Measurements from ENCODE around the gene IL4I1. TPM values are rescaled to one million over a fixed set of nuclear protein-coding genes. Genes with fewer than 3 reads are reported as not detected.

IL4I1 gene
- total RNA-seq, 1 experiment from 2014 or later = not detected

- H4K20me1 ChIP-seq (ENCODE audit: insufficient read depth, low read depth, low read length) = 0 out of 2 replicates have a peak, but pooled peaks cover 1% of the 10 kb centered on the region
- H3K4me3 ChIP-seq (ENCODE audit: low read length) = no peak overlapping the region
- no peaks in the 10 kb centered on the region for H3K9me2 ChIP-seq (replicated peaks; ENCODE audit: insufficient read depth, low read length)
- no peaks in the 10 kb centered on the region for H3K27me3 ChIP-seq (ENCODE audit: low read length)
- H2AFZ ChIP-seq (ENCODE audit: low read length) = no peak overlapping the region
- H3K27ac ChIP-seq (ENCODE audit: low read length) = no peak overlapping the region
- H3K9me3 ChIP-seq (ENCODE audit: low read length) = no peaks in the 10 kb centered on the region
- H3K36me3 ChIP-seq (ENCODE audit: insufficient read depth, low read length) = peaks cover 36% of the 10 kb centered on the region
- H3K4me1 ChIP-seq (ENCODE audit: low read length) = peaks cover 14% of the 10 kb centered on the region
- no peak overlapping the region for H3K9ac ChIP-seq (ENCODE audit: low read length)
- no peak for DNase-seq
- peaks cover 10% of the 10 kb centered on the region; the same call in 1 of the 2 replicates for H3K79me2 ChIP-seq (ENCODE audit: low read length)
- H3K4me2 ChIP-seq (ENCODE audit: low read depth, low read length, poor library complexity, severe bottlenecking) = no peak overlapping the region
Observed at GRCh38 chr19:49881186-49881585, 15.5 kb downstream of the IL4I1 start.

GRCh38 chr19:49880162-49880869 is 16.4 kb downstream of the IL4I1 start:
- no peak overlapping the region for H2AFZ ChIP-seq (ENCODE audit: low read length)
- no peak overlapping the region for H3K9ac ChIP-seq (ENCODE audit: low read length)
- H3K9me3 ChIP-seq (ENCODE audit: low read length) = no peaks in the 10 kb centered on the region
- H3K4me3 ChIP-seq (ENCODE audit: low read length) = no peak overlapping the region
- H3K4me2 ChIP-seq (ENCODE audit: low read depth, low read length, poor library complexity, severe bottlenecking) = no peak overlapping the region
- H3K27me3 ChIP-seq (ENCODE audit: low read length) = no peaks in the 10 kb centered on the region
- no peak for DNase-seq
- H3K79me2 ChIP-seq (ENCODE audit: low read length) = peaks cover 18% of the 10 kb centered on the region
- no peak overlapping the region for H3K27ac ChIP-seq (ENCODE audit: low read length)
- H3K36me3 ChIP-seq (ENCODE audit: insufficient read depth, low read length) = peaks cover 36% of the 10 kb centered on the region
- no peaks in the 10 kb centered on the region for H4K20me1 ChIP-seq (ENCODE audit: insufficient read depth, low read depth, low read length)
- H3K4me1 ChIP-seq (ENCODE audit: low read length) = peaks cover 18% of the 10 kb centered on the region
- no peaks in the 10 kb centered on the region for H3K9me2 ChIP-seq (replicated peaks; ENCODE audit: insufficient read depth, low read length)

GRCh38 chr19:49879243-49879963 is 17.3 kb downstream of the IL4I1 start:
- H3K4me3 ChIP-seq (ENCODE audit: low read length) = peak overlapping the region; percentile 84
- H3K36me3 ChIP-seq (ENCODE audit: insufficient read depth, low read length) = peaks cover 30% of the 10 kb centered on the region
- peaks cover 25% of the 10 kb centered on the region for H3K4me1 ChIP-seq (ENCODE audit: low read length)
- H3K4me2 ChIP-seq (ENCODE audit: low read depth, low read length, poor library complexity, severe bottlenecking) = peak overlapping the region; percentile 75
- no peak overlapping the region for H3K27ac ChIP-seq (ENCODE audit: low read length)
- H3K27me3 ChIP-seq (ENCODE audit: low read length) = no peaks in the 10 kb centered on the region
- DNase-seq = peak; percentile 83
- no peaks in the 10 kb centered on the region for H4K20me1 ChIP-seq (ENCODE audit: insufficient read depth, low read depth, low read length)
- H2AFZ ChIP-seq (ENCODE audit: low read length) = no peak overlapping the region
- H3K9me3 ChIP-seq (ENCODE audit: low read length) = no peaks in the 10 kb centered on the region
- peaks cover 27% of the 10 kb centered on the region for H3K79me2 ChIP-seq (ENCODE audit: low read length)
- no peaks in the 10 kb centered on the region for H3K9me2 ChIP-seq (replicated peaks; ENCODE audit: insufficient read depth, low read length)
- peak overlapping the region; percentile 5; the same call in 1 of the 2 replicates for H3K9ac ChIP-seq (ENCODE audit: low read length)

- Histone ChIP-seq H3K27ac (ENCODE audit: low read length) (no peak overlapping the region), H3K4me1 (ENCODE audit: low read length) (peaks cover 25% of the 10 kb centered on the region), H3K27me3 (ENCODE audit: low read length) (no peaks in the 10 kb centered on the region), H3K4me3 (ENCODE audit: low read length) (peak overlapping the region; percentile 84), H3K9me3 (ENCODE audit: low read length) (no peaks in the 10 kb centered on the region), H3K9ac (ENCODE audit: low read length) (peak overlapping the region; percentile 97), H2AFZ (ENCODE audit: low read length) (no peak overlapping the region), H3K9me2 (replicated peaks; ENCODE audit: insufficient read depth, low read length) (no peaks in the 10 kb centered on the region), H4K20me1 (ENCODE audit: insufficient read depth, low read depth, low read length) (no peaks in the 10 kb centered on the region), H3K36me3 (ENCODE audit: insufficient read depth, low read length) (peaks cover 29% of the 10 kb centered on the region), H3K79me2 (ENCODE audit: low read length) (peaks cover 30% of the 10 kb centered on the region), H3K4me2 (ENCODE audit: low read depth, low read length, poor library complexity, severe bottlenecking) (peak overlapping the region; percentile 75)
- DNase-seq = no peak
Observed at GRCh38 chr19:49878744-49879070, 18.0 kb downstream of the IL4I1 start.

GRCh38 chr19:49877879-49878743 is 18.6 kb downstream of the IL4I1 start:
- DNase-seq = peak; percentile 100
- H3K27me3 ChIP-seq (ENCODE audit: low read length) = no peaks in the 10 kb centered on the region

GRCh38 chr19:49877020-49877878 is 19.4 kb downstream of the IL4I1 start, which contains the start of the genes AKT1S1 and TBC1D17:
TSS of gene AKT1S1 (minus strand) at chr19:49877355. CDS start at chr19:49873295, 4,060 bp downstream.
TSS of gene TBC1D17 (plus strand) at chr19:49877702. CDS start at chr19:49877724, 22 bp downstream.
- peak; percentile 100 for DNase-seq
- no peaks in the 10 kb centered on the region for H3K9me2 ChIP-seq (replicated peaks; ENCODE audit: insufficient read depth, low read length)

More at GRCh38 chr19:49877879-49878743, 18.6 kb downstream of the IL4I1 start:
- Histone ChIP-seq H3K36me3 (ENCODE audit: insufficient read depth, low read length) (peaks cover 23% of the 10 kb centered on the region), H3K9ac (ENCODE audit: low read length) (peak overlapping the region; percentile 97), H3K4me3 (ENCODE audit: low read length) (peak overlapping the region; percentile 84), H3K79me2 (ENCODE audit: low read length) (peaks cover 30% of the 10 kb centered on the region), H3K4me2 (ENCODE audit: low read depth, low read length, poor library complexity, severe bottlenecking) (peak overlapping the region; percentile 75), H3K9me2 (replicated peaks; ENCODE audit: insufficient read depth, low read length) (no peaks in the 10 kb centered on the region), H3K4me1 (ENCODE audit: low read length) (peaks cover 25% of the 10 kb centered on the region), H3K27ac (ENCODE audit: low read length) (peak overlapping the region; percentile 82), H3K9me3 (ENCODE audit: low read length) (no peaks in the 10 kb centered on the region), H2AFZ (ENCODE audit: low read length) (peak overlapping the region; percentile 27; the same call in 1 of the 2 replicates), H4K20me1 (ENCODE audit: insufficient read depth, low read depth, low read length) (no peaks in the 10 kb centered on the region)

GRCh38 chr19:49876422-49877019 is 20.2 kb downstream of the IL4I1 start:
- peak overlapping the region; percentile 97 for H3K9ac ChIP-seq (ENCODE audit: low read length)
- peak overlapping the region; percentile 86 for H3K27ac ChIP-seq (ENCODE audit: low read length)
- H3K4me1 ChIP-seq (ENCODE audit: low read length) = peaks cover 25% of the 10 kb centered on the region
- peak overlapping the region; percentile 62 for H2AFZ ChIP-seq (ENCODE audit: low read length)
- DNase-seq = peak; percentile 100
- peak overlapping the region; percentile 75 for H3K4me2 ChIP-seq (ENCODE audit: low read depth, low read length, poor library complexity, severe bottlenecking)
- H3K79me2 ChIP-seq (ENCODE audit: low read length) = peaks cover 30% of the 10 kb centered on the region
- H3K9me3 ChIP-seq (ENCODE audit: low read length) = no peaks in the 10 kb centered on the region
- H3K36me3 ChIP-seq (ENCODE audit: insufficient read depth, low read length) = peaks cover 16% of the 10 kb centered on the region; the same call in 1 of the 2 replicates
- H3K4me3 ChIP-seq (ENCODE audit: low read length) = peak overlapping the region; percentile 84
- H3K9me2 ChIP-seq (replicated peaks; ENCODE audit: insufficient read depth, low read length) = no peaks in the 10 kb centered on the region
- H3K27me3 ChIP-seq (ENCODE audit: low read length) = no peaks in the 10 kb centered on the region
- H4K20me1 ChIP-seq (ENCODE audit: insufficient read depth, low read depth, low read length) = no peaks in the 10 kb centered on the region

More at GRCh38 chr19:49877020-49877878, 19.4 kb downstream of the IL4I1 start, which contains the start of the genes AKT1S1 and TBC1D17:
- H3K9me3 ChIP-seq (ENCODE audit: low read length) = no peaks in the 10 kb centered on the region
- H4K20me1 ChIP-seq (ENCODE audit: insufficient read depth, low read depth, low read length) = no peaks in the 10 kb centered on the region
- peaks cover 30% of the 10 kb centered on the region for H3K79me2 ChIP-seq (ENCODE audit: low read length)
- H2AFZ ChIP-seq (ENCODE audit: low read length) = peak within 1 kb of the TSS; percentile 62
- H3K27me3 ChIP-seq (ENCODE audit: low read length) = no peaks in the 10 kb centered on the region
- H3K4me3 ChIP-seq (ENCODE audit: low read length) = peak within 1 kb of the TSS; percentile 84
- peak within 1 kb of the TSS; percentile 86 for H3K27ac ChIP-seq (ENCODE audit: low read length)
- H3K4me1 ChIP-seq (ENCODE audit: low read length) = peaks cover 25% of the 10 kb centered on the region
- H3K4me2 ChIP-seq (ENCODE audit: low read depth, low read length, poor library complexity, severe bottlenecking) = peak within 1 kb of the TSS; percentile 75
- peak within 1 kb of the TSS; percentile 97 for H3K9ac ChIP-seq (ENCODE audit: low read length)
- peaks cover 16% of the 10 kb centered on the region; the same call in 1 of the 2 replicates for H3K36me3 ChIP-seq (ENCODE audit: insufficient read depth, low read length)

Data from Karpas-422 (cell line).